AG04450 (cell line): Measurements from ENCODE around the gene TTC7B. TPM values are rescaled to one million over a fixed set of nuclear protein-coding genes. Genes with fewer than 3 reads are reported as not detected.

Experiments
- CTCF ChIA-PET: fragments of 300-600, 350-600 bp; formaldehyde crosslinking; extraction: SDS; loops from one replicate; lab custom pipeline; 2022; ENCODE audit warnings: antibody characterized with exemption, inconsistent platforms; lab: Charles Lee
- POLR2A ChIA-PET: fragments of 350-600 bp; formaldehyde crosslinking; extraction: SDS; loops from one replicate; lab custom pipeline; 2021; ENCODE audit warnings: antibody characterized with exemption, inconsistent platforms; lab: Yijun Ruan, JAX
- DNase-seq: peaks from one replicate; pipeline ENCODE4 v3.0.0-alpha.2; 2011; ENCODE audit warnings: low read depth, low spot score
- H3K27ac ChIP-seq: one replicate; pipeline ENCODE4 v1.5.1; 2012; ENCODE audit warnings: low read depth, low read length, control low read depth
- H3K27me3 ChIP-seq: one replicate; pipeline ENCODE4 v1.6.0; 2012; ENCODE audit warnings: low read length; ENCODE audit not compliant: control insufficient read depth, insufficient read depth
- H3K4me3 ChIP-seq: 2 replicates; pipeline ENCODE4 v1.5.1; 2011; ENCODE audit warnings: mild to moderate bottlenecking, low read depth, low read length, control low read depth
- H3K9me3 ChIP-seq: 2 replicates; pipeline ENCODE4 v1.5.1; 2012; ENCODE audit warnings: low read length; ENCODE audit not compliant: control insufficient read depth, insufficient read depth
- CTCF ChIP-seq: IDR thresholded peaks from 2 replicates; pipeline ENCODE4 v1.5.1; 2011; ENCODE audit warnings: low read depth, low read length, control low read depth, inconsistent platforms
- polyA plus RNA-seq: library from polyadenylated mRNA; depleted of rRNA; stranded (reverse); fragments of >200 nt; gene quantifications from 2 replicates; pipeline ENCODE4 v1.2.3, GENCODE V29; 2011

The TTC7B gene
- polyA plus RNA-seq, 1 experiment = 36.0 TPM

- ChIA-PET CTCF (no interaction called here), POLR2A (no interaction called here)
- Histone ChIP-seq H3K27me3 (no peaks in the 10 kb centered on the region), H3K27ac (no peak overlapping the region), H3K9me3 (no peaks in the 10 kb centered on the region; the same call in 1 of the 2 replicates), H3K4me3 (no peak overlapping the region)
- no peak for DNase-seq
- TF ChIP-seq CTCF = no peak
These were observed 275.8 kb downstream of the TTC7B start for GRCh38 chr14:90540437-90540836.

GRCh38 chr14:90539996-90540395, 276.2 kb downstream of the TTC7B start:
- H3K27ac ChIP-seq = no peak overlapping the region
- ChIA-PET CTCF (no interaction called here), POLR2A (no interaction called here)
- H3K27me3 ChIP-seq = no peaks in the 10 kb centered on the region
- H3K4me3 ChIP-seq = no peak overlapping the region
- no peaks in the 10 kb centered on the region; the same call in 1 of the 2 replicates for H3K9me3 ChIP-seq
- no peak for TF ChIP-seq CTCF
- DNase-seq = no peak

- CTCF ChIA-PET = no interaction called here
- no peak overlapping the region for H3K27ac ChIP-seq
- no peaks in the 10 kb centered on the region; the same call in 1 of the 2 replicates for H3K9me3 ChIP-seq
- POLR2A ChIA-PET = no interaction called here
- TF ChIP-seq CTCF = no peak
- no peak overlapping the region for H3K4me3 ChIP-seq
- DNase-seq = no peak
- no peaks in the 10 kb centered on the region for H3K27me3 ChIP-seq
These were observed 276.8 kb downstream of the TTC7B start for GRCh38 chr14:90539496-90539775.

GRCh38 chr14:90538716-90539495, 277.3 kb downstream of the TTC7B start:
- ChIA-PET POLR2A (no interaction called here), CTCF (no interaction called here)
- Histone ChIP-seq H3K4me3 (no peak overlapping the region), H3K27ac (no peak overlapping the region), H3K27me3 (no peaks in the 10 kb centered on the region), H3K9me3 (no peaks in the 10 kb centered on the region; the same call in 1 of the 2 replicates)
- no peak for TF ChIP-seq CTCF
- DNase-seq = no peak

GRCh38 chr14:90538095-90538494, 278.1 kb downstream of the TTC7B start:
- POLR2A ChIA-PET = no interaction called here
- CTCF ChIA-PET = no interaction called here
- H3K27ac ChIP-seq = no peak overlapping the region
- no peak overlapping the region for H3K4me3 ChIP-seq
- no peaks in the 10 kb centered on the region for H3K27me3 ChIP-seq
- DNase-seq = no peak
- no peaks in the 10 kb centered on the region; the same call in 1 of the 2 replicates for H3K9me3 ChIP-seq
- no peak for TF ChIP-seq CTCF
